NOMO-1 treated with dmso at 0.1 percent for 144 hours (cell line): ENCODE measurements around the gene ATP6V0C.

Experiments
- DNase-seq: peaks from one replicate; lab custom pipeline; 2025; ENCODE audit not compliant: unreplicated experiment; lab: John Stamatoyannopoulos, UW

Gene ATP6V0C

GRCh38 chr16:2490190-2491105 is 23.3 kb upstream of the ATP6V0C start:
- no peak for DNase-seq

DNA sequence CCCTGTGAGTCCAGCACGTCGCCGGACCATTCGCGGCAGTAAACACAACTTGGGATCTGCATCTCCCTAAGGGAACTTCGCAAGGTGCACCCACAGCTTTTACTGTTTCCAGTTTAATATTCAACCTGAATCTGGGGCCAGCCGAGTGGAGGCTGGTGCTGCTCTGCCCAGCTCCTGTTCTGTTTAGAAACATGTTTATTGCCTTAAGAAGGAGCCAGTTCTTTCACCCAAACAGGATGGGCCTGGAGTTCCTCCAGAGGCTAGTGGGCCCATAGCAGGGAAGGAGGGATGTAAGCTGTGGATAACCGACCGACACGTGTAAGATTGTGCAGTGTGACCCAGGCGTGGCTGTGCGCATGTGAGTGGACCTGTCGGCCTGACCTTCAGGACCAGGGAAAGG is 21.5 kb upstream of the ATP6V0C start:
- DNase-seq = no peak

DNA sequence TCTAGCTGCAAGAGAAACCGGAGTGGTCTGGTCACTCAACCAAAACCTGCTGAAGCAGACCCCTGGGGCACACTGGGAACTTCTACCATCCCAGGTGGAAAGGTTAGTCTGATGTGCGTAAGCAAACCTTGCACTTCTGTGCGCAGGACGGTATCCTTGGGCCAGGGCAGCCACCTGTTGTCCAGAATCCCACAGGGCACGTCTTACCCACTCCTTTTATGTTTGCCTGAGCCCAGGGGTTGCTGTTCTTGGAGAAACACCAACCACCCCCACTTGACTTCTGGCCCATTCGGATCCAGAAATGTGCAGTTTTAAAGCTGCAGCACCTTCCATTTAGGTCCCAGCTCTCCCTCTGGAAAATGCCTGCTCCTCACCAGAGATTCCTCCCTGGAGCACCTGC is 20.1 kb upstream of the ATP6V0C start:
- no peak for DNase-seq

DNA sequence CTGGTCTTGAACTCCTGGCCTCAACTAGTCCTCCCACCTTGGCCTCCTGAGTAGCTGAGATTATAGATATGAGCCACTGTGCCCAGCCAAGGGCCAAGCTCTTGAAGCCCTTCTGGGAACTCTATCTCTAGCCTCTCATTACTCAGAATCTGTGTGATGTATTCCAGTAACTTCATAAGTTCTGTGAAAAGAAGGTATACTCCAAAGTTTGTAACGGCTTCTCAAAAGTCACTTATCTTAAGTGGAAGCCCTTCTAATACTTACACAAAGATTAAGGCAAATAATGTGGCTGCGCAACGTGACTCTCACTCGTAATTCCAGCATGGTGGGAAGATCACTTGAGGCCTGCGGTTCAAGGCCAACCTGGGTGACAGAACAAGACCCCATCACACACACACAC is 19.1 kb upstream of the ATP6V0C start:
- no peak for DNase-seq

GRCh38 chr16:2495041-2495440 is 18.7 kb upstream of the ATP6V0C start:
- no peak for DNase-seq

GRCh38 chr16:2496223-2497115 is 17.3 kb upstream of the ATP6V0C start:
- DNase-seq = no peak

- no peak for DNase-seq
Measured at GRCh38 chr16:2497116-2497630, 16.6 kb upstream of the ATP6V0C start.

DNA sequence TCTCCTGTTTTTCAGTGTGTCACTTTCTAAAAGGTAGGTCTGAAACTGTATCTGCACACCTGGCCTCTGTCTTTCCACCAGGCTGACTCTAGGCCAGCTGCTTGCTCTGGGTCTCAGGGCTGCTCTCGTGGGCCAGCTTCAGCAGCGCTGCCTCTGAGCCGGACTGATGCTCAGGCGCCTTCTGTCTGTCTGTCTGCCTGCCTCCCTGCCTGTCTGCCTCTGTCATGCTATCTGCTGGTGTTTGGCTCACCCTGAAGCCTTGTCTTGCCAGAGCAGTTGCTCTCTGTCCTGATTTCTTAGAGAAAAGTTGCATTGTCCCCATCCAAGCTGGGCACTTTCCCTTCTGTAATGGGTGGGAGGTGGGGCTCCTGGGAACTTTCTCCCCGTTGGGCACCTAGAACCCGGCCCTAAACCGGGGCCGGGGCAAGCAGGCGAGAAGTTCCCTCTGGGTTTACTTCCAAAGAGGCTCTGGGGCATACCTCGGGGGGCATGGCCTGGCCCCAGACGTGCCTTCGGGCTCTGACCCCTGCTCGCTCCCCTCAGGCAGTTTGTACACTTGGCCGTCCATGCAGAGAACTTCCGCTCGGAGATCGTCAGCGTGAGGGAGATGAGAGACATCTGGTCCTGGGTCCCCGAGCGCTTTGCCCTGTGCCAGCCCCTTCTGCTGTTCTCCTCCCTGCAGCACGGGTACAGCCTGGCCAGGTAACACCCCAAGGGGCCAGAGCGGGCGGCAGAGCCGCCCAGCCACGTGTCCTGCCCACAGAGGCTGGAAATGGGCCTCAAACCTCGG is 15.9 kb upstream of the ATP6V0C start:
- no peak for DNase-seq

- no peak for DNase-seq
Measured at GRCh38 chr16:2498531-2499253, 15.1 kb upstream of the ATP6V0C start.

GRCh38 chr16:2499454-2499853 is 14.3 kb upstream of the ATP6V0C start:
- no peak for DNase-seq

DNA sequence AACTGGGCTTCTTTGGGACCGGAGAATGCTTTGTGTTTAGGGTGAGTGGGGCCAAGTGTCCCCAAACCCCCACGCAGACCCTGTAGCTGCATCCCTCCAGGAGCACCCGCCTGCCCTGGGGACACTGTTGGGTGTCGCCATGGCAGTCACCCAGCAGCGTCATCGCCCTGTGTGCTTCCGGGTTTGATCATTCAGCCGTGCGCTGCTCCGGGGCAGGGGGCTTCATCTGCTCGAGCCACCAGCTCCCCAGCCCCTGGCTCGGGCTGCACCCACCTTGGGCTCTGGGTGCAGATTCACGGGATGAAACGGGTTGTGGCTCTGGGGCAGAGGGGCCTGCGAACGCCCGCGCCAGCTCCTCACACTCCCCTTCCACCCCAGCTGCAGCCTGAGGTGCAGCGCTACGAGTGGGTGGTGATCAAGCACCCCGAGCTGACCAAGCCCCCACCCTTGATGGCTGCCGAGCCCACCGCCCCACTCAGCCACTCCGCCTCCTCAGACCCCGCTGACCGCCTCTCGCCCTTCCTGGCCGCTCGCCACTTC is 13.8 kb upstream of the ATP6V0C start:
- no peak for DNase-seq

DNA sequence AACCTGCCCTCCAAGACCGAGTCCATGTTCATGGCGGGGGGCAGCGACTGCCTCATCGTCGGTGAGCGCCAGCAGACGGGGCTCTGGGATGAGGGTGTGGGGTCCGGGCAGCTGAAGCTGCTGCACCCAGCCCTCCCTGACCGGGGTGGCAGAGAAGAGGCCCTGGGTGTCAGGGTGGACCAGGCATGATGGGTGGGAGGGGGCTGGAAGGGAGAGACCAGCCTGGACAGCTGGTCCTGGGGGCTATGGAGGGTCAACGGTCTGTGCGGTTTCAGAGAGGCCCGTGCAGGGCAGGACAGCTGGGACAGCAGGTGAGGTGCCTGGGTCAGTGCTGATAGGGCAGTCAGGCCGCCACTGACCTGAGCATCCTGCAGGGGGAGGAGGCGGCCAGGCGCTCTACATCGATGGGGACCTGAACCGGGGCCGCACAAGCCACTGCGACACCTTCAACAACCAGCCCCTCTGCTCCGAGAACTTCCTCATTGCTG is 13.3 kb upstream of the ATP6V0C start:
- DNase-seq = no peak

DNA sequence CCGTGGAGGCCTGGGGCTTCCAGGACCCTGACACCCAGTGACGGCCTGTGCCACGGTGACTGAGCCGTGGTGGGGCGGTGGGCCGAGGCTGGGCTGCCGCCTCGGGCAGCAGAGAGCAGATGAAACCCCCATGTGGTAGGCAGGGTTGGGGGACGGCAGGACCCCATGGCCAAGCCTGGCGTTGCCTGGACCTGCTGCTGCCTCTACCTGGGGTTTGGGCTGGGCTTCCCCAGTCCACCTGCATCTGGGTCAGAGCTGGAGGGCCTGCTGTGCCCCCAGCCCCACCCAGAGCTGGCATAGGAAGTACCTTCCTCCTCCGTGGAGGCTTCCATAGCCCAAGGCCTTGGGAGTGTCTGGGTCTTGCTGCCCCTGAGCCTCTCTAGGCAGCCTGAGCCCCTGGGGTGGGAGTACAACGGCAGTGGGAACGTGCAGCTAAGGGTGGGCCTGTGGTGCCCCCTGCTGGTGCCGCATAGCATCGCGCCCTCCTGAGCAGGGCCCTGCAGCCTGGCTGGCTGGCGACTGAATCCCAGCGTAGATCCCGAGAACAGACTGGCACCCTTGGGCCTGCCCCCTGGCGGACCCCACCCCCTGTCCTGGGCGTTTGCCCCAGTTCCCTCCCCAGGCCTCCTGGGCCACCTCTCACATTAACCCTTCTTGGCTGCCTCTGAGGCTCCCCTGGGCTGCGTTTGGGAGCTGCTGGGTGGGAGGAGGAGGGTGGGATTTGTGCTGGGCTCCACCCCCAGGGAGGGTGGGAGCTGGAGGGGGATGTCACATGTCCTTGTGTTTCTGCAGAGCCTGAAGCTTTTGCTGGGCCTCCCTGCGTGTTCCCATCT is 12.6 kb upstream of the ATP6V0C start:
- peak; percentile 61 for DNase-seq

GRCh38 chr16:2501946-2502895 is 11.5 kb upstream of the ATP6V0C start:
- no peak for DNase-seq

DNA sequence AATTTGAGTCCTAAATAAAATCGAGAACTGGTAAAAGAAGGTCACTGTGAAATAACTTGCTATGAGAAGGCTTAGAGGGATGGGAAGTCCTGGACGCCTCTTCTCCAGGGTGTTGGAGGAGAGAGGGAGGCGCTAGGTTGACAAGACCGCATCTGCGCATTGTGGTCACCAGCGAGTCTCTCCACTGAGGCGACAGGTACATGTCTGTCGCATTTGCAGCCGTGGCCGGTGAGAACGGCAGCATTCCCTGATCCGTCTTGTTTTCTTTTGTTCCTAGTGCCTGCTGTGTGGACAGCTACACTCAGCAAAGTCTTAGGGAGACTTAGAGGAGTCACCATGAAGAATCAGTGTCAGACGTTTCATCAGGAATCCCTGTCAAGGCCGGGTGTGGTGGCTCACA is 8.1 kb upstream of the ATP6V0C start:
- DNase-seq = no peak

DNA sequence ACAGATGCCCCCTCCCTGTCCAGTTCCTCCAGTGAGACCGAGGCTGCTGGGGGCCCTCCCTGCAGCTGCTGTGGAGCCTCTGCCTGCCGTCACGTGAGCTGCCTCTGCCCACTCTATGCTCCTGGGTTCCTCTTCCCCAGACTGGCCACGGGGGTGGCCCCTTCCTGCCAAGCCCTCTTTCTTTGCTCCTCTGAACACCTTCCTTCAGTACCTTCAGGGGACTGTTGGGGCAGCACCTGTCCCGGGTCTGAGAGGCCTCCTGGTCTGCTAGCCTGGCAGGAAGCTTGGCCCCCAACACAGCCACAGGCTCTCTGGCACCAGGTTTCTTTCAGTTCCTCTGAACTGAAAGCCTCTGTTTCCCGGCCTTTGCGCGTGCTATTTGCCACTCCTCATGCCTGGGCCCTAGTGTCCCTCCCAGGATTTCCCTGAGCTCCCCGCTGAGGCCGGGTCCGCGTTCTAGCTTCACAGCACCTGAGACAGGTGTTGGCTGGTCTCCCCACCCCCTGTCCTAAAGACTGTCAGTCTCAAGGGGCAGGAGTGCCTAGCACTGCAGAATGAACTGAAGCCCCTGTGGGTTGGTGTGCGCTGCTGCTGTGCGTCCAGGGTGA is 6.6 kb upstream of the ATP6V0C start:
- DNase-seq = peak; percentile 83

DNA sequence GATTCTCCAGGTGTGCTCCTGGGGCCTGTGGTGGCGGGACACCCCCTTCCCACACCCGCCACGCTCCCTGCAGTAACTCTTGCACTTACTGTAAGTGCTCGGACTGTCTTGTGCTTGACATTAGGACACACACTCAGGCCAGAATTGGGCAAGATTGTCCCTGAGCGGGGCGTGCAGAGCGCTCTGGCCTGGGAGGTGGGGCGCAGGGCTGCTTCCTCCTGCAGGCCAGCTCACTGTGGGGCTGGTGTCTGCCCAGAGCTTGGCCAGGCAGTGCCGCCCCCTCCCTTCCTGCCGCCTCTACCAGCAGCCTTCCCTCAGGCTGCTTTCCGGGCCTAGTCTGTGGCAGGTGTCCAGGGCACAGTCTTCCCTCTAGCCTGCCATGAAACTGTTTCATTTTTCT is 6.1 kb upstream of the ATP6V0C start:
- DNase-seq = peak; percentile 57
